K562 (cell line): ENCODE measurements around the gene CSMD2. TPM values are rescaled to one million over a fixed set of nuclear protein-coding genes. Genes with fewer than 3 reads are reported as not detected.

Experiments used
- ATAC-seq: fragments of 200-7000 bp; cut with Tn5 transposase; 3 replicates; pipeline ENCODE4 v1.9.1; 2020; ENCODE audit warnings: moderate library complexity
- BruUV-seq: library from RNA; stranded (reverse); fragments of 400-500 nt; replicated peaks from 2 replicates; lab custom pipeline; 2021; lab: Mats Ljungman, UMichigan
- CTCF ChIA-PET: fragments of 300-600 bp; formaldehyde crosslinking; extraction: SDS; loops from one replicate; lab custom pipeline; 2021; ENCODE audit warnings: low intra/inter-chr PET ratio; lab: Yijun Ruan, JAX
- POLR2A ChIA-PET: fragments of 300-600, 350-650 bp; sonication (Branson Sonifier 250); formaldehyde crosslinking; extraction: SDS; loops from one replicate; lab custom pipeline; 2021; ENCODE audit warnings: antibody characterized with exemption, inconsistent platforms; lab: Yijun Ruan, JAX
- DNase-seq, 4 experiments: peaks; one replicate each; pipeline versions ENCODE4 v3.0.0 to v3.0.0-alpha.2; 2011 to 2018; ENCODE audit warnings: low spot score in 3 of 4, mixed read lengths in 3 of 4; ENCODE audit errors: extremely low read depth in 1 of 4
- FAIRE-seq: peaks from 2 replicates; lab custom pipeline; 2011; peaks lifted over from hg19 to GRCh38; lab: Jason Lieb, UNC
- H2AFZ ChIP-seq: 2 replicates; pipeline ENCODE4 v1.6.0; 2011; ENCODE audit warnings: low read depth, low read length, control low read depth, inconsistent platforms
- H3K27ac ChIP-seq: fragments of 200-600 bp; 3 replicates; pipeline ENCODE4 v1.8.0; 2011; ENCODE audit warnings: low read depth, mild to moderate bottlenecking, control low read depth, inconsistent platforms, low read length, moderate library complexity, mixed read lengths; ENCODE audit errors: extremely low read depth
- H3K27me3 ChIP-seq, 2 experiments: fragments of 300-600 bp in 1 of 2; 2 replicates in 1 of 2; 3 replicates in 1 of 2; pipeline versions ENCODE4 v1.6.0 to v1.8.0; 2011; ENCODE audit warnings: inconsistent platforms in 2 of 2, low read length in 2 of 2, mild to moderate bottlenecking in 1 of 2, mixed read lengths in 1 of 2, moderate library complexity in 1 of 2; ENCODE audit not compliant: control insufficient read depth in 2 of 2, insufficient read depth in 2 of 2
- H3K36me3 ChIP-seq: fragments of 300-600 bp; 3 replicates; pipeline ENCODE4 v1.8.0; 2011; ENCODE audit warnings: mild to moderate bottlenecking, low read length, inconsistent platforms; ENCODE audit not compliant: control insufficient read depth, insufficient read depth
- H3K4me1 ChIP-seq, 2 experiments: fragments of 200-600 bp in 1 of 2; replicated peaks in 1 of 2; 2 replicates in 1 of 2; 3 replicates in 1 of 2; pipeline versions ENCODE4 v1.5.1 to v1.8.0; 2011; ENCODE audit warnings: inconsistent platforms in 2 of 2, low read length in 2 of 2, mild to moderate bottlenecking in 1 of 2, mixed read lengths in 1 of 2, moderate library complexity in 1 of 2; ENCODE audit not compliant: control insufficient read depth in 2 of 2, insufficient read depth in 2 of 2
- H3K4me2 ChIP-seq: 2 replicates; pipeline ENCODE4 v1.6.1; 2011; ENCODE audit warnings: low read length, control low read depth, inconsistent platforms, mixed read lengths; ENCODE audit not compliant: insufficient read depth
- H3K4me3 ChIP-seq: fragments of 200-600 bp; sonication (generic), shearing (Covaris generic); 2 replicates; pipeline ENCODE4 v1.5.1; 2016; ENCODE audit warnings: control low read depth, inconsistent platforms
- H3K79me2 ChIP-seq: fragments of 200-600 bp; 3 replicates; pipeline ENCODE4 v1.8.0; 2011; ENCODE audit warnings: low read length, inconsistent platforms; ENCODE audit not compliant: control insufficient read depth, insufficient read depth
- H3K9ac ChIP-seq, 2 experiments: 2 replicates each; pipeline versions ENCODE4 v1.6.0 to v1.6.1; 2011; ENCODE audit warnings: low read depth in 2 of 2, low read length in 2 of 2, control low read depth in 1 of 2, inconsistent platforms in 1 of 2, mild to moderate bottlenecking in 1 of 2, mixed read lengths in 1 of 2; ENCODE audit not compliant: insufficient read depth in 1 of 2
- H3K9me1 ChIP-seq: one replicate; pipeline ENCODE4 v1.6.0; 2011; ENCODE audit warnings: inconsistent platforms, mild to moderate bottlenecking, low read length, moderate library complexity; ENCODE audit not compliant: control insufficient read depth, insufficient read depth
- H3K9me3 ChIP-seq: replicated peaks from 2 replicates; pipeline ENCODE4 v1.5.1; 2011; ENCODE audit warnings: low read depth, low read length, inconsistent platforms; ENCODE audit not compliant: control insufficient read depth, insufficient read depth
- H4K20me1 ChIP-seq: replicated peaks from 2 replicates; pipeline ENCODE4 v1.6.1; 2011; ENCODE audit warnings: low read length, inconsistent platforms, mixed read lengths; ENCODE audit not compliant: control insufficient read depth, insufficient read depth
- ADNP ChIP-seq: fragments of 200-800 bp; sonication (Bioruptor generic); IDR thresholded peaks from 2 replicates; pipeline ENCODE4 v1.6.1; 2016; ENCODE audit warnings: missing genetic modification characterization, missing compliant biosample characterization
- ARID3B ChIP-seq: fragments of 250-450 bp; sonication (Bioruptor Pico); IDR thresholded peaks from 2 replicates; pipeline ENCODE4 v1.4.0; 2020; ENCODE audit warnings: borderline replicate concordance
- CREB3 ChIP-seq: fragments of 450-650 bp; conservative IDR thresholded peaks from 2 replicates; pipeline ENCODE4 v1.6.1; 2016; ENCODE audit warnings: missing genetic modification characterization, low read depth, mild to moderate bottlenecking, missing compliant biosample characterization, moderate library complexity
- KLF1 ChIP-seq: fragments of 450-650 bp; IDR thresholded peaks from 2 replicates; pipeline ENCODE4 v1.6.1; 2016; ENCODE audit warnings: missing genetic modification characterization, missing compliant biosample characterization
- MCM2 ChIP-seq: fragments of 450-650 bp; IDR thresholded peaks from 2 replicates; pipeline ENCODE4 v1.6.1; 2017; ENCODE audit warnings: low read depth, mild to moderate bottlenecking
- RUNX1 ChIP-seq: sonication (generic); IDR thresholded peaks from 2 replicates; pipeline ENCODE4 v1.6.1; 2016; ENCODE audit warnings: antibody characterized with exemption, low read depth
- XRCC3 ChIP-seq: fragments of 450-650 bp; IDR thresholded peaks from 2 replicates; pipeline ENCODE4 v1.6.1; 2017; ENCODE audit warnings: mild to moderate bottlenecking, moderate library complexity
- ZKSCAN1 ChIP-seq: fragments of 150-350 bp; IDR thresholded peaks from 2 replicates; pipeline ENCODE4 v1.6.1; 2016; ENCODE audit warnings: low read depth, low read length
- ZNF644 ChIP-seq: fragments of 200-800 bp; sonication (Bioruptor generic); IDR thresholded peaks from 2 replicates; pipeline ENCODE4 v1.6.1; 2016; ENCODE audit warnings: low read depth, missing genetic modification characterization, missing compliant biosample characterization
- WGBS: fragments of 100-300 bp; shearing (Covaris generic); methylation state at CpG from one replicate; pipeline ENCODE4 v1.1.6; 2016; ENCODE audit warnings: low coverage, mixed read lengths; ENCODE audit not compliant: insufficient coverage; ENCODE audit errors: missing lambda C conversion rate; 5-methylcytosine and 5-hydroxymethylcytosine counted together
- in situ Hi-C: fragments of 300-500 bp; cut with MboI; formaldehyde crosslinking; loops from 4 replicates; pipeline ENCODE4 v1.15.0; 2018; ENCODE audit warnings: inconsistent platforms, mixed read lengths
- intact Hi-C: fragments of 100-400 bp; cut with micrococcal nuclease; formaldehyde crosslinking; loops from 2 replicates; pipeline ENCODE4 v1.14.2; 2022
- polyA plus RNA-seq, 8 experiments: library from polyadenylated mRNA; depleted of rRNA in 4 of 8; stranded (reverse) in 5 of 8; unstranded in 3 of 8; fragments of >200 nt; fragmentation: Nextera tagmentation in 2 of 8; fragmentation: Illumina TruSeq in 1 of 8; extraction: Ambion mirVana in 2 of 8; extraction: Trizol in 1 of 8; gene quantifications; 2 replicates each; pipeline versions ENCODE4 v1.2.1 to v1.2.3, GENCODE V29; 2011 to 2014; ENCODE audit warnings: inconsistent platforms in 1 of 8, missing spikeins in 1 of 8
- total RNA-seq, 7 experiments: library from RNA; depleted of rRNA in 6 of 7; stranded (reverse); fragments of >200 nt in 6 of 7; fragmentation: Illumina TruSeq in 2 of 7; extraction: Trizol in 2 of 7; gene quantifications; 2 replicates each; pipeline versions ENCODE4 v1.2.1 to v1.2.3, GENCODE V29; 2011 to 2021; ENCODE audit warnings: low replicate concordance in 1 of 7
- TF ChIP-seq, protein P1 (sequence below): fragments of 450-650 bp; IDR thresholded peaks from 2 replicates; pipeline ENCODE4 v1.6.1; 2016; ENCODE audit warnings: low read depth, mild to moderate bottlenecking, moderate library complexity
- TF ChIP-seq, protein P2 (sequence below): fragments of 450-650 bp; formaldehyde crosslinking; IDR thresholded peaks from 2 replicates; pipeline ENCODE4 v1.4.0; 2020; ENCODE audit warnings: mild to moderate bottlenecking, moderate library complexity

CSMD2 gene
- total and polyA plus RNA-seq, 9 of the 15 experiments (the other 6 are each of a cell fraction or from before 2014, with no cell fraction given) = not detected

- H3K36me3 ChIP-seq = no peaks in the 10 kb centered on the region
- ChIA-PET CTCF (no interaction called here), POLR2A (interaction anchor here (0.7 to 0.9 kb wide), 2 partner anchors 10 to 978 kb away, joined by 3 to 4 read pairs; no protein-coding TSS in a partner anchor)
- H3K4me3 ChIP-seq = no peak overlapping the region
- TF ChIP-seq CREB3 (tag) (no peak), ADNP (no peak), MCM2 (no peak), ARID3B (CRISPR knock-in tag) (no peak), ZNF644 (tag) (no peak), RUNX1 (no peak), ZKSCAN1 (no peak), KLF1 (tag) (no peak), XRCC3 (no peak)
- TF ChIP-seq, protein P1, sequence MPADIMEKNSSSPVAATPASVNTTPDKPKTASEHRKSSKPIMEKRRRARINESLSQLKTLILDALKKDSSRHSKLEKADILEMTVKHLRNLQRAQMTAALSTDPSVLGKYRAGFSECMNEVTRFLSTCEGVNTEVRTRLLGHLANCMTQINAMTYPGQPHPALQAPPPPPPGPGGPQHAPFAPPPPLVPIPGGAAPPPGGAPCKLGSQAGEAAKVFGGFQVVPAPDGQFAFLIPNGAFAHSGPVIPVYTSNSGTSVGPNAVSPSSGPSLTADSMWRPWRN = no peak
- TF ChIP-seq, protein P2, sequence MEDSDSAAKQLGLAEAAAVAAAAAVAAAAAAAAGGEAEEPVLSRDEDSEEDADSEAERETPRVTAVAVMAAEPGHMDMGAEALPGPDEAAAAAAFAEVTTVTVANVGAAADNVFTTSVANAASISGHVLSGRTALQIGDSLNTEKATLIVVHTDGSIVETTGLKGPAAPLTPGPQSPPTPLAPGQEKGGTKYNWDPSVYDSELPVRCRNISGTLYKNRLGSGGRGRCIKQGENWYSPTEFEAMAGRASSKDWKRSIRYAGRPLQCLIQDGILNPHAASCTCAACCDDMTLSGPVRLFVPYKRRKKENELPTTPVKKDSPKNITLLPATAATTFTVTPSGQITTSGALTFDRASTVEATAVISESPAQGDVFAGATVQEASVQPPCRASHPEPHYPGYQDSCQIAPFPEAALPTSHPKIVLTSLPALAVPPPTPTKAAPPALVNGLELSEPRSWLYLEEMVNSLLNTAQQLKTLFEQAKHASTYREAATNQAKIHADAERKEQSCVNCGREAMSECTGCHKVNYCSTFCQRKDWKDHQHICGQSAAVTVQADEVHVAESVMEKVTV (CRISPR knock-in tag) = no peak
- no peaks in the 10 kb centered on the region for H3K79me2 ChIP-seq
- no peaks in the 10 kb centered on the region for H3K9me1 ChIP-seq
- no peak overlapping the region for H3K27ac ChIP-seq
- H4K20me1 ChIP-seq = no peaks in the 10 kb centered on the region
- no peak for FAIRE-seq
- no peak overlapping the region for H3K4me2 ChIP-seq
- intact Hi-C loops (no loop called here), in situ Hi-C loops (no loop called here)
- WGBS = 0% methylated on average over 4 of the region's 4 CpGs
- H3K9me3 ChIP-seq = no peaks in the 10 kb centered on the region
- H2AFZ ChIP-seq = no peak overlapping the region
- no TSS peak for BruUV-seq
- H3K4me1 ChIP-seq = no peaks in the 10 kb centered on the region
- ATAC-seq = no peak
- no peak overlapping the region for H3K9ac ChIP-seq
- no peak for DNase-seq
- peaks cover 0 to 7% of the 10 kb centered on the region in 2 experiments; a peak in 2 of 5 replicates for H3K27me3 ChIP-seq
These were observed 439.4 kb downstream of the CSMD2 start for GRCh38 chr1:33725556-33726160.
